OCI-LY7 (cell line): ENCODE data around the gene GPR75.

Experiments used
- EZH2phosphoT487 ChIP-seq: fragments of 200-600 bp; sonication (generic); IDR thresholded peaks from 2 replicates; pipeline ENCODE4 v1.6.1; 2018; ENCODE audit warnings: low read depth, borderline replicate concordance, mild to moderate bottlenecking, mixed run types, antibody characterized with exemption, low read length, moderate library complexity, mixed read lengths
- TF ChIP-seq, protein P1 (sequence below): fragments of 200-600 bp; sonication (generic); conservative IDR thresholded peaks from 2 replicates; pipeline ENCODE4 v1.5.1; 2014; ENCODE audit warnings: mild to moderate bottlenecking, antibody characterized with exemption, low read length, moderate library complexity, mixed read lengths

- TF ChIP-seq, protein P1, sequence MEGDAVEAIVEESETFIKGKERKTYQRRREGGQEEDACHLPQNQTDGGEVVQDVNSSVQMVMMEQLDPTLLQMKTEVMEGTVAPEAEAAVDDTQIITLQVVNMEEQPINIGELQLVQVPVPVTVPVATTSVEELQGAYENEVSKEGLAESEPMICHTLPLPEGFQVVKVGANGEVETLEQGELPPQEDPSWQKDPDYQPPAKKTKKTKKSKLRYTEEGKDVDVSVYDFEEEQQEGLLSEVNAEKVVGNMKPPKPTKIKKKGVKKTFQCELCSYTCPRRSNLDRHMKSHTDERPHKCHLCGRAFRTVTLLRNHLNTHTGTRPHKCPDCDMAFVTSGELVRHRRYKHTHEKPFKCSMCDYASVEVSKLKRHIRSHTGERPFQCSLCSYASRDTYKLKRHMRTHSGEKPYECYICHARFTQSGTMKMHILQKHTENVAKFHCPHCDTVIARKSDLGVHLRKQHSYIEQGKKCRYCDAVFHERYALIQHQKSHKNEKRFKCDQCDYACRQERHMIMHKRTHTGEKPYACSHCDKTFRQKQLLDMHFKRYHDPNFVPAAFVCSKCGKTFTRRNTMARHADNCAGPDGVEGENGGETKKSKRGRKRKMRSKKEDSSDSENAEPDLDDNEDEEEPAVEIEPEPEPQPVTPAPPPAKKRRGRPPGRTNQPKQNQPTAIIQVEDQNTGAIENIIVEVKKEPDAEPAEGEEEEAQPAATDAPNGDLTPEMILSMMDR: no peak
- no peak for TF ChIP-seq EZH2phosphoT487
Observed at GRCh38 chr2:53826030-53826410, 33.7 kb downstream of the GPR75 start.
